T-cell (primary cell): ENCODE data around the gene ARHGAP25. TPM values are rescaled to one million over a fixed set of nuclear protein-coding genes. Genes with fewer than 3 reads are reported as not detected.

Experiments
- ATAC-seq, 4 experiments: fragments of 200-7000 bp in 3 of 4; fragments of 150-1000 bp in 1 of 4; cut with Tn5 transposase; replicated peaks in 1 of 4; 1 replicate in 3 of 4; 2 replicates in 1 of 4; pipeline ENCODE4 v1.10.0; 2021; ENCODE audit warnings: moderate library complexity in 3 of 4, mild to moderate bottlenecking in 2 of 4, moderate number of reproducible peaks in 1 of 4
- CTCF ChIA-PET, 2 donors: fragments of 300-600 bp; sonication (Branson Sonifier 250); formaldehyde crosslinking; loops; one replicate each; lab custom pipeline; 2022; ENCODE audit warnings: antibody characterized with exemption in 2 of 2; lab: Charles Lee
- POLR2A ChIA-PET, 2 donors: fragments of 300-600 bp; sonication (Branson Sonifier 250); formaldehyde crosslinking; loops; one replicate each; lab custom pipeline; 2022; ENCODE audit warnings: antibody characterized with exemption in 2 of 2; lab: Charles Lee
- DNase-seq, 35 experiments: peaks; one replicate each; pipeline versions ENCODE4 v3.0.0 to v3.0.0-alpha.2; 2013 to 2023
- H3K27ac ChIP-seq: one replicate; pipeline ENCODE4 v1.5.1; 2013; ENCODE audit warnings: low read length
- H3K27me3 ChIP-seq, 2 experiments: replicated peaks in 1 of 2; 1 replicate in 1 of 2; 2 replicates in 1 of 2; pipeline versions ENCODE4 v1.6.1 to v1.7.0; 2013; ENCODE audit warnings: low read length in 1 of 2, mixed read lengths in 1 of 2; ENCODE audit not compliant: control insufficient read depth in 2 of 2, insufficient read depth in 2 of 2; ENCODE audit errors: extremely low read depth in 1 of 2
- H3K36me3 ChIP-seq, 2 donors: 1 replicate in 1 of 2; 2 replicates in 1 of 2; pipeline versions ENCODE4 v1.6.1 to v1.7.0; 2013; ENCODE audit warnings: low read length in 1 of 2; ENCODE audit not compliant: control insufficient read depth in 2 of 2, insufficient read depth in 1 of 2; ENCODE audit errors: extremely low read depth in 1 of 2
- H3K4me1 ChIP-seq, 2 experiments: 1 replicate in 1 of 2; 2 replicates in 1 of 2; pipeline versions ENCODE4 v1.6.1 to v1.7.0; 2013; ENCODE audit warnings: low read length in 2 of 2, mixed read lengths in 1 of 2; ENCODE audit not compliant: insufficient read depth in 2 of 2, control insufficient read depth in 1 of 2; ENCODE audit errors: extremely low read depth in 1 of 2
- H3K4me3 ChIP-seq, 2 donors: 1 replicate in 1 of 2; 2 replicates in 1 of 2; pipeline versions ENCODE4 v1.5.1 to v1.7.0; 2013; ENCODE audit warnings: mild to moderate bottlenecking in 2 of 2, low read length in 1 of 2, moderate library complexity in 1 of 2; ENCODE audit not compliant: control insufficient read depth in 1 of 2; ENCODE audit errors: extremely low read depth in 1 of 2
- H3K9me3 ChIP-seq: 2 replicates; pipeline ENCODE4 v1.7.0; 2013
- H3K27ac Mint-ChIP-seq, 2 donors: one replicate each; pipeline ENCODE4 v1.8.0; 2020 to 2021; ENCODE audit warnings: mild to moderate bottlenecking in 2 of 2, mixed read lengths in 2 of 2
- H3K27me3 Mint-ChIP-seq, 2 donors: one replicate each; pipeline ENCODE4 v1.8.0; 2021 to 2022; ENCODE audit warnings: mixed read lengths in 2 of 2
- H3K36me3 Mint-ChIP-seq: one replicate; pipeline ENCODE4 v1.8.0; 2021; ENCODE audit warnings: mixed read lengths
- H3K4me1 Mint-ChIP-seq, 3 donors: one replicate each; pipeline ENCODE4 v1.8.0; 2020 to 2022; ENCODE audit warnings: mixed read lengths in 3 of 3, mild to moderate bottlenecking in 1 of 3
- H3K4me3 Mint-ChIP-seq, 3 donors: one replicate each; pipeline ENCODE4 v1.8.0; 2020 to 2022; ENCODE audit warnings: mild to moderate bottlenecking in 3 of 3, mixed read lengths in 3 of 3, moderate library complexity in 3 of 3
- H3K9me3 Mint-ChIP-seq, 3 donors: one replicate each; pipeline ENCODE4 v1.8.0; 2020 to 2022; ENCODE audit warnings: mixed read lengths in 3 of 3
- WGBS: methylation state at CpG from one replicate; pipeline ENCODE4 v1.1.5; 2013; ENCODE audit warnings: missing lambda C conversion rate; ENCODE audit not compliant: insufficient coverage; 5-methylcytosine and 5-hydroxymethylcytosine counted together
- total RNA-seq, 35 experiments: library from RNA in 6 of 35; stranded (reverse) in 6 of 35; fragments of 120-200 nt in 1 of 35; gene quantifications; one replicate each; pipeline versions ENCODE4 v1.2.1 to v1.2.4 and lab custom pipeline; 2013 to 2026

The ARHGAP25 gene
- total RNA-seq, 5 donors from 2014 or later (not counting 1 experiment from before 2014, with no cell fraction given) = 103 to 134 (median 123) TPM

- H3K27me3 ChIP-seq = no peaks in the 10 kb centered on the region
- CTCF ChIA-PET = interaction anchor here in 1 of 2 donors (1.1 to 1.4 kb wide), 2 partner anchors 10 to 20 kb away, joined by 4 to 8 read pairs; no protein-coding TSS in a partner anchor
- H3K36me3 ChIP-seq = no peaks in the 10 kb centered on the region
- Mint-ChIP-seq H3K9me3 (no peaks in the 10 kb centered on the region), H3K27ac (peak overlapping the region; percentile 93), H3K27me3 (no peaks in the 10 kb centered on the region), H3K4me1 (peaks cover 62 to 77% (median 67%) of the 10 kb centered on the region in 3 donors), H3K36me3 (no peaks in the 10 kb centered on the region), H3K4me3 (peak overlapping the region; percentile 21 to 37 (median 25))
- H3K4me1 ChIP-seq = peaks cover 18 to 54% of the 10 kb centered on the region in 2 experiments
- no peak for DNase-seq
- H3K9me3 ChIP-seq = no peaks in the 10 kb centered on the region
- peak overlapping the region; percentile 73 for H3K27ac ChIP-seq
- ATAC-seq = no peak
- H3K4me3 ChIP-seq = no peak overlapping the region
- POLR2A ChIA-PET = no interaction called here
- no CpG with 5 or more reads among the region's 6 CpGs for WGBS
Measured at GRCh38 chr2:68727683-68728375, 6.8 kb upstream of the ARHGAP25 start.

DNA sequence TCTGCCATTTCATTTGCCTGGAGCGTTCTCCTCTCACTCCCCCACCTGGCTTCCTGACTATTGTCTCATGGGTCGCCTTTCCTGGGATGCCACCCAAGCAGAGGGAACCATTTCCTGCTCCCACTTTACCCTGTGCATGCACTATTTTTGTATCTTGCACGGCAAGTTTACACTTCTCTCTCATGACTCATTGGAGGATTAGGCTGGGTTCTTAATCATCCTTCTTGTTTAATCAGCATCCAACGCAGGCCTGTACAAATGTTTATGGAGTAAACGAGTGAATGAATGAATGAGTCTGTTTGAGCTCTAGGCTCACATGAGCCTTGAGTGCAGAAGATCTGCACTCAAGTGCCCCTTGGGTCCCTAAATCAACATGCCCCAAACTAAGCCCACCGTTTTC is 3.8 kb upstream of the ARHGAP25 start:
- Histone ChIP-seq H3K27ac (no peak overlapping the region), H3K36me3 (no peaks in the 10 kb centered on the region), H3K27me3 (no peaks in the 10 kb centered on the region), H3K4me3 (no peak overlapping the region), H3K9me3 (no peaks in the 10 kb centered on the region), H3K4me1 (peaks cover 25 to 46% of the 10 kb centered on the region in 2 experiments)
- no peaks in the 10 kb centered on the region for H3K27me3 Mint-ChIP-seq
- H3K4me3 Mint-ChIP-seq = no peak overlapping the region
- H3K36me3 Mint-ChIP-seq = peaks cover 3% of the 10 kb centered on the region
- WGBS = 100% methylated on average over 3 of the region's 6 CpGs
- H3K27ac Mint-ChIP-seq = peak overlapping the region in 1 of 2 donors; percentile 57
- CTCF ChIA-PET = interaction anchor here in 1 of 2 donors (0.8 kb wide), 1 partner anchor 272 kb away, joined by 3 read pairs; no protein-coding TSS in a partner anchor
- DNase-seq = no peak
- H3K4me1 Mint-ChIP-seq = peaks cover 38 to 49% (median 46%) of the 10 kb centered on the region in 3 donors
- POLR2A ChIA-PET = no interaction called here
- ATAC-seq = no peak
- no peaks in the 10 kb centered on the region for H3K9me3 Mint-ChIP-seq

GRCh38 chr2:68732036-68732932 is 2.3 kb upstream of the ARHGAP25 start:
- no peak for ATAC-seq
- no peaks in the 10 kb centered on the region for H3K27me3 Mint-ChIP-seq
- 99% methylated on average over 9 of the region's 19 CpGs for WGBS

GRCh38 chr2:68733365-68733764 is 1.2 kb upstream of the ARHGAP25 start:
- WGBS = 84% methylated on average over 3 of the region's 4 CpGs
- H3K36me3 ChIP-seq = no peaks in the 10 kb centered on the region
- peaks cover 29 to 31% of the 10 kb centered on the region in 2 experiments for H3K4me1 ChIP-seq
- H3K9me3 ChIP-seq = no peaks in the 10 kb centered on the region
- no peak for ATAC-seq
- no peaks in the 10 kb centered on the region for H3K27me3 ChIP-seq
- CTCF ChIA-PET = interaction anchor here (0.6 to 2.4 kb wide), 11 partner anchors 9 to 1092 kb away, joined by 3 to 15 read pairs (median 4); no protein-coding TSS in a partner anchor
- H3K27ac ChIP-seq = peak overlapping the region; percentile 83
- H3K27ac Mint-ChIP-seq = no peak overlapping the region
- H3K4me1 Mint-ChIP-seq = peaks cover 23 to 39% (median 37%) of the 10 kb centered on the region in 3 donors
- H3K36me3 Mint-ChIP-seq = peaks cover 10% of the 10 kb centered on the region
- H3K4me3 Mint-ChIP-seq = no peak overlapping the region
- no peak overlapping the region for H3K4me3 ChIP-seq
- POLR2A ChIA-PET = interaction anchor here in 1 of 2 donors (0.9 kb wide), 2 partner anchors 31 to 43 kb away, joined by 3 read pairs; no protein-coding TSS in a partner anchor
- no peaks in the 10 kb centered on the region for H3K27me3 Mint-ChIP-seq
- no peak for DNase-seq
- no peaks in the 10 kb centered on the region for H3K9me3 Mint-ChIP-seq

More at GRCh38 chr2:68732036-68732932, 2.3 kb upstream of the ARHGAP25 start:
- H3K4me3 Mint-ChIP-seq = no peak overlapping the region
- H3K4me1 Mint-ChIP-seq = peaks cover 24 to 38% (median 36%) of the 10 kb centered on the region in 3 donors
- ChIA-PET POLR2A (interaction anchor here in 1 of 2 donors (0.9 kb wide), 1 partner anchor 32 kb away, joined by 3 read pairs; no protein-coding TSS in a partner anchor), CTCF (interaction anchor here in 1 of 2 donors (0.7 to 2.4 kb wide), 3 partner anchors 11 to 269 kb away, joined by 3 to 15 read pairs (median 3); no protein-coding TSS in a partner anchor)
- no peaks in the 10 kb centered on the region for H3K36me3 ChIP-seq
- peaks cover 3% of the 10 kb centered on the region for H3K36me3 Mint-ChIP-seq
- H3K9me3 Mint-ChIP-seq = no peaks in the 10 kb centered on the region
- H3K27ac ChIP-seq = peak overlapping the region; percentile 83
- H3K27ac Mint-ChIP-seq = peak overlapping the region; percentile 56 to 57
- no peak for DNase-seq
- H3K4me1 ChIP-seq = peaks cover 25 to 32% of the 10 kb centered on the region in 2 experiments
- no peaks in the 10 kb centered on the region for H3K27me3 ChIP-seq
- H3K4me3 ChIP-seq = no peak overlapping the region
- H3K9me3 ChIP-seq = no peaks in the 10 kb centered on the region

GRCh38 chr2:68734176-68734575 is 435 bp upstream of the ARHGAP25 start:
- H3K36me3 Mint-ChIP-seq = peaks cover 14% of the 10 kb centered on the region
- no peaks in the 10 kb centered on the region for H3K9me3 ChIP-seq
- H3K4me1 ChIP-seq = peaks cover 35 to 39% of the 10 kb centered on the region in 2 experiments
- CTCF ChIA-PET = interaction anchor here (0.6 to 2.4 kb wide), 17 partner anchors 8 to 1091 kb away, joined by 3 to 15 read pairs (median 4); no protein-coding TSS in a partner anchor
- ATAC-seq = no peak
- H3K4me3 ChIP-seq = peak overlapping the region; percentile 57 to 81
- POLR2A ChIA-PET = interaction anchor here (0.5 to 1.1 kb wide), 8 partner anchors 11 to 201 kb away, joined by 3 to 5 read pairs (median 3); no protein-coding TSS in a partner anchor
- H3K36me3 ChIP-seq = peaks cover 0 to 4% of the 10 kb centered on the region in 2 donors
- no peaks in the 10 kb centered on the region for H3K27me3 ChIP-seq
- H3K4me3 Mint-ChIP-seq = no peak overlapping the region
- peak overlapping the region; percentile 83 for H3K27ac ChIP-seq
- no peak overlapping the region for H3K27ac Mint-ChIP-seq
- no peak for DNase-seq
- WGBS = no CpG with 5 or more reads among the region's 3 CpGs
- no peaks in the 10 kb centered on the region for H3K9me3 Mint-ChIP-seq
- H3K4me1 Mint-ChIP-seq = peaks cover 26 to 40% (median 40%) of the 10 kb centered on the region in 3 donors
- H3K27me3 Mint-ChIP-seq = no peaks in the 10 kb centered on the region
